ENCODE data around the gene PCARE.
A peak's percentile ranks its signal among the peaks of the same experiment; 100 is the strongest.

PCARE gene

GRCh38 chr2:29032189-29032588 lies 42.1 kb downstream of the PCARE start:
- DNase-seq: no peak

- DNase-seq: no peak
Observed at GRCh38 chr2:29031046-29031445, 43.3 kb downstream of the PCARE start.

GRCh38 chr2:29025711-29026110 lies 48.6 kb downstream of the PCARE start:
- no peak for DNase-seq

- no peak for DNase-seq
Observed at GRCh38 chr2:29024882-29025430, 49.4 kb downstream of the PCARE start.

- DNase-seq: no peak
Observed at GRCh38 chr2:29023188-29023587, 51.1 kb downstream of the PCARE start.

GRCh38 chr2:29022679-29023078 lies 51.6 kb downstream of the PCARE start:
- no peak for DNase-seq

- DNase-seq: no peak
Observed at GRCh38 chr2:29021886-29022285, 52.4 kb downstream of the PCARE start.

- no peak for DNase-seq
Observed at GRCh38 chr2:29017716-29018435, 56.4 kb downstream of the PCARE start.

- DNase-seq: no peak
Observed at GRCh38 chr2:29016504-29016903, 57.8 kb downstream of the PCARE start.

GRCh38 chr2:29015701-29016470 lies 58.4 kb downstream of the PCARE start:
- DNase-seq: no peak

GRCh38 chr2:29014811-29015421 lies 59.4 kb downstream of the PCARE start:
- DNase-seq: peak; percentile 73

- DNase-seq: peak; percentile 34
Observed at GRCh38 chr2:29014331-29014730, 60.0 kb downstream of the PCARE start.

- DNase-seq: no peak
Observed at GRCh38 chr2:29013057-29013780, 61.1 kb downstream of the PCARE start.

- DNase-seq: no peak
Observed at GRCh38 chr2:29012211-29012681, 62.1 kb downstream of the PCARE start.
